Stimulated activated naive CD4-positive, alpha-beta T cell treated with Interleukin-2 at 50 U/mL for 16 hours (primary cell): Measurements from ENCODE around the gene ZCCHC17.
"Not testable (repeated sequence)": the region's sequence is repeated elsewhere in the genome, so short reads cannot be mapped to it uniquely, and the experiment has no call there.

ENCODE experiments used
- DNase-seq: peaks from one replicate; lab custom pipeline; 2025; lab: John Stamatoyannopoulos, UW

Gene ZCCHC17

GRCh38 chr1:31371121-31371959 lies 74.5 kb downstream of the ZCCHC17 start:
- DNase-seq = no peak

- DNase-seq = no peak
Measured at GRCh38 chr1:31372051-31372450, 75.2 kb downstream of the ZCCHC17 start.

GRCh38 chr1:31372751-31373055 lies 75.9 kb downstream of the ZCCHC17 start:
- DNase-seq = no peak

GRCh38 chr1:31373056-31373896 lies 76.4 kb downstream of the ZCCHC17 start, which contains the start of gene FABP3:
TSS of gene FABP3 (minus strand) at chr1:31373076. CDS start at chr1:31373014, 62 bp downstream.
- no peak for DNase-seq

- no peak for DNase-seq
Measured at GRCh38 chr1:31373897-31374486, 77.2 kb downstream of the ZCCHC17 start.

- DNase-seq = no peak
Measured at GRCh38 chr1:31374511-31375196, 77.8 kb downstream of the ZCCHC17 start.

- no peak for DNase-seq
Measured at GRCh38 chr1:31376375-31377134, 79.7 kb downstream of the ZCCHC17 start.

GRCh38 chr1:31377364-31377863 lies 80.6 kb downstream of the ZCCHC17 start:
- DNase-seq = no peak

GRCh38 chr1:31378001-31378400 lies 81.2 kb downstream of the ZCCHC17 start:
- no peak for DNase-seq

GRCh38 chr1:31380181-31380580 lies 83.3 kb downstream of the ZCCHC17 start:
- DNase-seq = no peak

GRCh38 chr1:31381394-31382294 lies 84.8 kb downstream of the ZCCHC17 start:
- no peak for DNase-seq

GRCh38 chr1:31382379-31382989 lies 85.7 kb downstream of the ZCCHC17 start:
- DNase-seq = no peak

GRCh38 chr1:31383967-31384366 lies 87.1 kb downstream of the ZCCHC17 start:
- no peak for DNase-seq

GRCh38 chr1:31386576-31387243 lies 89.9 kb downstream of the ZCCHC17 start:
- not testable (repeated sequence) for DNase-seq

- no peak for DNase-seq
Measured at GRCh38 chr1:31387612-31388011, 90.8 kb downstream of the ZCCHC17 start.

GRCh38 chr1:31389616-31390015 lies 92.8 kb downstream of the ZCCHC17 start:
- no peak for DNase-seq

- DNase-seq = no peak
Measured at GRCh38 chr1:31390071-31390470, 93.2 kb downstream of the ZCCHC17 start.

GRCh38 chr1:31393463-31393862 lies 96.6 kb downstream of the ZCCHC17 start:
- DNase-seq = no peak

- peak; percentile 63 for DNase-seq
Measured at GRCh38 chr1:31394584-31395193, 97.9 kb downstream of the ZCCHC17 start.
